ENCODE measurements around the gene RCVRN. TPM values are rescaled to one million over a fixed set of nuclear protein-coding genes. Genes with fewer than 3 reads are reported as not detected.

Gene RCVRN
- total RNA-seq, 2 donors from 2014 or later: 0.24 to 0.37 TPM

- DNase-seq (ENCODE audit: low spot score): no peak
- H3K36me3 ChIP-seq: peaks cover 85% of the 10 kb centered on the region
- H3K9me3 ChIP-seq: no peaks in the 10 kb centered on the region
- no peaks in the 10 kb centered on the region for H3K27me3 ChIP-seq
- no peak overlapping the region for H3K27ac ChIP-seq
- H3K4me3 ChIP-seq: no peak overlapping the region
- no peak for TF ChIP-seq CTCF (IDR thresholded peaks at IDR 0.05)
- H3K4me1 ChIP-seq: peaks cover 0 to 2% of the 10 kb centered on the region in 2 donors
These were observed 37.8 kb upstream of the RCVRN start for GRCh38 chr17:9942885-9943284.

- H3K27me3 ChIP-seq: no peaks in the 10 kb centered on the region
- H3K4me1 ChIP-seq: peaks cover 0 to 14% of the 10 kb centered on the region in 2 donors
- no peak for DNase-seq (ENCODE audit: low spot score)
- no peak overlapping the region for H3K27ac ChIP-seq
- peaks cover 77% of the 10 kb centered on the region for H3K36me3 ChIP-seq
- H3K4me3 ChIP-seq: no peak overlapping the region
- no peaks in the 10 kb centered on the region for H3K9me3 ChIP-seq
- no peak for TF ChIP-seq CTCF (IDR thresholded peaks at IDR 0.05)
These were observed 36.2 kb upstream of the RCVRN start for GRCh38 chr17:9941305-9941704.

- no peak for DNase-seq (ENCODE audit: low spot score)
- Histone ChIP-seq H3K4me1 (peaks cover 0 to 14% of the 10 kb centered on the region in 2 donors), H3K27me3 (no peaks in the 10 kb centered on the region), H3K27ac (no peak overlapping the region), H3K4me3 (no peak overlapping the region), H3K9me3 (no peaks in the 10 kb centered on the region), H3K36me3 (peaks cover 73% of the 10 kb centered on the region)
- TF ChIP-seq CTCF (IDR thresholded peaks at IDR 0.05): no peak
These were observed 35.8 kb upstream of the RCVRN start for GRCh38 chr17:9940841-9941240.

- TF ChIP-seq CTCF (IDR thresholded peaks at IDR 0.05): no peak
- Histone ChIP-seq H3K9me3 (no peaks in the 10 kb centered on the region), H3K36me3 (peaks cover 53% of the 10 kb centered on the region), H3K4me1 (peaks cover 0 to 14% of the 10 kb centered on the region in 2 donors), H3K27ac (no peak overlapping the region), H3K4me3 (no peak overlapping the region), H3K27me3 (no peaks in the 10 kb centered on the region)
- no peak for DNase-seq (ENCODE audit: low spot score)
These were observed 33.7 kb upstream of the RCVRN start for GRCh38 chr17:9938764-9939163.

GRCh38 chr17:9937901-9938300, 32.8 kb upstream of the RCVRN start:
- H3K4me1 ChIP-seq: peaks cover 0 to 14% of the 10 kb centered on the region in 2 donors
- H3K9me3 ChIP-seq: no peaks in the 10 kb centered on the region
- no peaks in the 10 kb centered on the region for H3K27me3 ChIP-seq
- H3K4me3 ChIP-seq: no peak overlapping the region
- no peak for DNase-seq (ENCODE audit: low spot score)
- no peak overlapping the region for H3K27ac ChIP-seq
- H3K36me3 ChIP-seq: peaks cover 46% of the 10 kb centered on the region
- no peak for TF ChIP-seq CTCF (IDR thresholded peaks at IDR 0.05)

- no peak for TF ChIP-seq CTCF (IDR thresholded peaks at IDR 0.05)
- no peaks in the 10 kb centered on the region for H3K9me3 ChIP-seq
- no peak for DNase-seq (ENCODE audit: low spot score)
- H3K27ac ChIP-seq: no peak overlapping the region
- peaks cover 0 to 14% of the 10 kb centered on the region in 2 donors for H3K4me1 ChIP-seq
- no peaks in the 10 kb centered on the region for H3K27me3 ChIP-seq
- H3K36me3 ChIP-seq: peaks cover 40% of the 10 kb centered on the region
- no peak overlapping the region for H3K4me3 ChIP-seq
These were observed 32.2 kb upstream of the RCVRN start for GRCh38 chr17:9937241-9937761.

All from right atrium auricular region (tissue), 2 donors.